Fibroblast of pulmonary artery (primary cell): ENCODE results near the gene IER3.

Experiments
- DNase-seq: peaks from one replicate; pipeline ENCODE4 v3.0.0-alpha.2; 2010; ENCODE audit warnings: low read depth
- H3K4me3 ChIP-seq: replicated peaks from 2 replicates; pipeline ENCODE4 v1.5.1; 2011; ENCODE audit warnings: low read depth, mild to moderate bottlenecking, control low read depth, low read length, moderate library complexity
- TF ChIP-seq, protein P1 (sequence below): IDR thresholded peaks from 2 replicates; pipeline ENCODE4 v1.5.1; 2011; ENCODE audit warnings: mild to moderate bottlenecking, control low read depth, low read length, inconsistent platforms; ENCODE audit errors: missing control alignments

The IER3 gene

DNA sequence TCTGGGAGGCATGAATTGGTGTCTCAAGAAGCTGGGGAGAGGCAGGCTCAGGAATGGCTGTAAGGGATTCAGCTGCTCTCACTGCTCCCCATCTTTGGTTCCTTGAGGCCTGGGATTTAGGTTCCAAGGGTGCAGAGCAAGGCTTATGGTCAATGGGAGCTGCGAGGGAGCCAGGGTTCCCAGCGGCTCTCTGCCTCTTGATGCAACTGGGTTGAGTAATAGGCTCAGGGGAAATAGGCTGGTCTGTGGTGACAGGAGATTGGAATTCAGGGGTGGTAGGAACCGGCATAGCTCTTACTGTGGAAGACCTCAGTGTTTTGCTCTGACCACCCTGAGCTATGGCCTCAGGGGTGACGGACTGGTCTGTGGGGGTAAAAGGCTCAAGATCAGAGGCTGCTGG is 40.5 kb downstream of the IER3 start:
- no peak for DNase-seq
- H3K4me3 ChIP-seq = no peak overlapping the region
- TF ChIP-seq, protein P1, sequence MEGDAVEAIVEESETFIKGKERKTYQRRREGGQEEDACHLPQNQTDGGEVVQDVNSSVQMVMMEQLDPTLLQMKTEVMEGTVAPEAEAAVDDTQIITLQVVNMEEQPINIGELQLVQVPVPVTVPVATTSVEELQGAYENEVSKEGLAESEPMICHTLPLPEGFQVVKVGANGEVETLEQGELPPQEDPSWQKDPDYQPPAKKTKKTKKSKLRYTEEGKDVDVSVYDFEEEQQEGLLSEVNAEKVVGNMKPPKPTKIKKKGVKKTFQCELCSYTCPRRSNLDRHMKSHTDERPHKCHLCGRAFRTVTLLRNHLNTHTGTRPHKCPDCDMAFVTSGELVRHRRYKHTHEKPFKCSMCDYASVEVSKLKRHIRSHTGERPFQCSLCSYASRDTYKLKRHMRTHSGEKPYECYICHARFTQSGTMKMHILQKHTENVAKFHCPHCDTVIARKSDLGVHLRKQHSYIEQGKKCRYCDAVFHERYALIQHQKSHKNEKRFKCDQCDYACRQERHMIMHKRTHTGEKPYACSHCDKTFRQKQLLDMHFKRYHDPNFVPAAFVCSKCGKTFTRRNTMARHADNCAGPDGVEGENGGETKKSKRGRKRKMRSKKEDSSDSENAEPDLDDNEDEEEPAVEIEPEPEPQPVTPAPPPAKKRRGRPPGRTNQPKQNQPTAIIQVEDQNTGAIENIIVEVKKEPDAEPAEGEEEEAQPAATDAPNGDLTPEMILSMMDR = no peak

DNA sequence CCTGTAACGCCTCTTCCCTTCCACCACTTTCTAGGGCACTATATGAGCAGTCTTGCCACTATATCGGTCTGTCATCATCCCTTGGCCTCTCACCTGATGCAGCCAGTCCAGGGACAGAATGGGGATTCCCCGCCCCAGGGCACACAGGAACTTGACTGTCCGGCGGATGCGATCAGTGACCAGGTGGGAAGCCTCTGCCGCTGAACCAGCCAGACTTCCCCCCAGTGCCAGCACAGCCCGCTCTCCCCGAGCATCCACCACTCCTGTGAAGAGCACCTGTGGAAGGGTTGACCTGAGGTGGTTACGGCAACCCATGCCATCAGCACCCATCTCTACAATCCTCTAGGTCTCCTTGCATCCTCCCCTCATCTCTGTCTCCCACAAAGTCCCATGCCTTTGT is 41.3 kb downstream of the IER3 start:
- TF ChIP-seq, protein P1 = no peak
- DNase-seq = no peak
- no peak overlapping the region for H3K4me3 ChIP-seq

DNA sequence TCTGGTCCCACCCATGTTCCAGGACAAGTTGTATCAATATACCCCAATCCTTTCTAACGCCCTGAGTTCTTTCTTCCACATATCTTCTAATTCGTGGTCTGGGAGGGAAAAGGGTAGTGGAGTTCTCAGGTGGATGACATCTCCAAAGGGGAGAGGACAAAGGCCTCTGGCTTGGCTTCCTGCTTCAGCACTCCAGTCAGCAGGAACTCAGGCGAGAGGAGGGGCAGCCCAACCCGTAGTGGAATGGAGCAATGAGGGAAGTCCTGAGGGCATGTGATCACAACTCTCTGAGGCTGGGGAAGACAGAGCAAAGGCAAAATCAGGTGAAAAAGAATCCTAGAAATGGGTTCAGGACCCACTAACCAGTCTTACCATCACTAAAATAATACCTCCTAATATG is 44.0 kb downstream of the IER3 start:
- no peak for DNase-seq
- TF ChIP-seq, protein P1 = no peak
- no peak overlapping the region for H3K4me3 ChIP-seq

DNA sequence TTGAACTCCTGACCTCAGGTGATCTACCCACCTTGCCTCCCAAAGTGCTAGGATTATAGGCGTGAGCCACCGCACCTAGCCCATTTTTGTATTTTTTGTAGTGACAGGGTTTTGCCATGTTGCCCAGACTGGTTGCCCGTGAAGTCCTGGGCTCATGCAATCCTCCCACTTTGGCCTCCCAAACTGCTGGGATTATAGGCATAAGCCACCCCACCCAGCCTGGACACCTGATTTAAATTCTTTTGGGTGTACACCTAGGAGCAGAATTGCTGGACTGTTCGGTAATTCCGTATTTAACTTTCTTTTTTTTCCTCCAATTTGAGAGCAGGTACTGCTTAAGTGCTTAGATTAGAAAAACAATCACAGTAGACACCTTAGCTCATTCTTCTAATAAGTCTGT is 47.9 kb downstream of the IER3 start:
- H3K4me3 ChIP-seq = no peak overlapping the region
- TF ChIP-seq, protein P1 = no peak

More for the DNA sequence above, 47.9 kb downstream of the IER3 start:
- no peak for DNase-seq
